HEK293 (cell line): ENCODE data around the gene FAXC.

Experiments used
- CTCF ChIA-PET: fragments of 350-600 bp; formaldehyde crosslinking; extraction: SDS; loops from one replicate; lab custom pipeline; 2021; ENCODE audit warnings: antibody characterized with exemption; lab: Yijun Ruan, JAX
- POLR2A ChIA-PET: fragments of 300-600 bp; formaldehyde crosslinking; extraction: SDS; loops from one replicate; lab custom pipeline; 2020; ENCODE audit warnings: antibody characterized with exemption, inconsistent platforms; lab: Yijun Ruan, JAX
- H3K27ac ChIP-seq: fragments of 200-500 bp; sonication (Bioruptor generic); 2 replicates; pipeline ENCODE4 v1.5.1; 2014; ENCODE audit warnings: low read depth, low read length, control low read depth, inconsistent platforms; ENCODE audit errors: extremely low read depth
- H3K36me3 ChIP-seq, 2 experiments: fragments of 200-500 bp in 1 of 2; sonication (Bioruptor generic) in 1 of 2; 1 replicate in 1 of 2; 2 replicates in 1 of 2; pipeline ENCODE4 v1.5.1; 2014 to 2017; ENCODE audit warnings: inconsistent platforms in 2 of 2, low read length in 2 of 2; ENCODE audit not compliant: control insufficient read depth in 2 of 2, insufficient read depth in 1 of 2
- H3K4me1 ChIP-seq: fragments of 200-500 bp; sonication (Bioruptor generic); 2 replicates; pipeline ENCODE4 v1.5.1; 2014; ENCODE audit warnings: mild to moderate bottlenecking, low read length, inconsistent platforms; ENCODE audit not compliant: control insufficient read depth, insufficient read depth
- H3K4me3 ChIP-seq: 2 replicates; pipeline ENCODE4 v1.5.1; 2011; ENCODE audit warnings: low read depth, mild to moderate bottlenecking, control low read depth, low read length, moderate library complexity
- H3K9me3 ChIP-seq: fragments of 200-500 bp; sonication (Bioruptor generic); 2 replicates; pipeline ENCODE4 v1.5.1; 2014; ENCODE audit warnings: low read depth, low read length, inconsistent platforms; ENCODE audit not compliant: control insufficient read depth, insufficient read depth
- GLI2 ChIP-seq: fragments of 450-650 bp; formaldehyde crosslinking; IDR thresholded peaks from 2 replicates; pipeline ENCODE4; 2017; ENCODE audit warnings: missing biosample characterization, missing genetic modification characterization, low read depth, borderline replicate concordance
- KLF10 ChIP-seq: fragments of 450-650 bp; IDR thresholded peaks from 2 replicates; pipeline ENCODE4 v1.5.1; 2018; ENCODE audit warnings: missing biosample characterization, mild to moderate bottlenecking, missing genetic modification characterization
- KLF16 ChIP-seq: fragments of 450-650 bp; formaldehyde crosslinking; IDR thresholded peaks from 2 replicates; pipeline ENCODE4 v1.5.1; 2017; ENCODE audit warnings: missing biosample characterization, missing genetic modification characterization
- KLF9 ChIP-seq: fragments of 450-650 bp; formaldehyde crosslinking; IDR thresholded peaks from 2 replicates; pipeline ENCODE4 v1.5.1; 2016; ENCODE audit warnings: missing biosample characterization, missing genetic modification characterization, low read depth
- PRDM2 ChIP-seq: fragments of 450-650 bp; formaldehyde crosslinking; IDR thresholded peaks from 2 replicates; pipeline ENCODE4 v1.5.1; 2016; ENCODE audit warnings: missing biosample characterization, missing genetic modification characterization, borderline replicate concordance
- SP3 ChIP-seq: fragments of 450-650 bp; formaldehyde crosslinking; IDR thresholded peaks from 2 replicates; pipeline ENCODE4 v1.5.1; 2016; ENCODE audit warnings: missing biosample characterization, missing genetic modification characterization
- TRIM28 ChIP-seq: IDR thresholded peaks from 2 replicates; pipeline ENCODE4 v1.6.1; 2011; ENCODE audit warnings: low read length, control low read depth, borderline replicate concordance
- ZBTB44 ChIP-seq: fragments of 450-650 bp; IDR thresholded peaks from 2 replicates; pipeline ENCODE4 v1.5.1; 2018; ENCODE audit warnings: missing biosample characterization, mild to moderate bottlenecking, missing genetic modification characterization
- ZFP41 ChIP-seq: fragments of 450-650 bp; formaldehyde crosslinking; IDR thresholded peaks from 2 replicates; pipeline ENCODE4 v1.5.1; 2016; ENCODE audit warnings: missing biosample characterization, missing genetic modification characterization, borderline replicate concordance
- ZNF114 ChIP-seq: fragments of 450-650 bp; formaldehyde crosslinking; IDR thresholded peaks from 2 replicates; pipeline ENCODE4 v1.5.0; 2017; ENCODE audit warnings: missing biosample characterization, missing genetic modification characterization
- ZNF155 ChIP-seq: fragments of 450-650 bp; formaldehyde crosslinking; IDR thresholded peaks from 2 replicates; pipeline ENCODE4 v1.5.1; 2016; ENCODE audit warnings: missing biosample characterization, missing genetic modification characterization
- ZNF18 ChIP-seq: fragments of 450-650 bp; formaldehyde crosslinking; IDR thresholded peaks from 2 replicates; pipeline ENCODE4 v1.5.1; 2016; ENCODE audit warnings: missing biosample characterization, missing genetic modification characterization
- ZNF211 ChIP-seq: fragments of 450-650 bp; formaldehyde crosslinking; IDR thresholded peaks from 2 replicates; pipeline ENCODE4 v1.5.1; 2016; ENCODE audit warnings: low read depth, missing biosample characterization, missing genetic modification characterization
- ZNF266 ChIP-seq: fragments of 450-650 bp; formaldehyde crosslinking; IDR thresholded peaks from 2 replicates; pipeline ENCODE4 v1.5.1; 2016; ENCODE audit warnings: missing biosample characterization, missing genetic modification characterization, low read depth
- ZNF302 ChIP-seq: fragments of 450-650 bp; formaldehyde crosslinking; IDR thresholded peaks from 2 replicates; pipeline ENCODE4 v1.5.1; 2016; ENCODE audit warnings: missing biosample characterization, missing genetic modification characterization, low read depth
- ZNF510 ChIP-seq: fragments of 450-650 bp; formaldehyde crosslinking; IDR thresholded peaks from 2 replicates; pipeline ENCODE4 v1.5.1; 2018; ENCODE audit warnings: mild to moderate bottlenecking, missing genetic modification characterization, missing biosample characterization; ENCODE audit not compliant: insufficient replicate concordance
- ZNF561 ChIP-seq: fragments of 450-650 bp; IDR thresholded peaks from 2 replicates; pipeline ENCODE4 v1.5.1; 2018; ENCODE audit warnings: missing biosample characterization, missing genetic modification characterization, borderline replicate concordance
- ZNF658 ChIP-seq: fragments of 450-650 bp; formaldehyde crosslinking; IDR thresholded peaks from 2 replicates; pipeline ENCODE4; 2016; ENCODE audit warnings: missing biosample characterization, missing genetic modification characterization
- ZNF660 ChIP-seq: fragments of 450-650 bp; IDR thresholded peaks from 2 replicates; pipeline ENCODE4 v1.5.1; 2018; ENCODE audit warnings: missing biosample characterization, mild to moderate bottlenecking, missing genetic modification characterization
- ZNF843 ChIP-seq: fragments of 450-650 bp; formaldehyde crosslinking; IDR thresholded peaks from 2 replicates; pipeline ENCODE4 v1.5.1; 2016; ENCODE audit warnings: missing biosample characterization, missing genetic modification characterization

Gene FAXC

GRCh38 chr6:99253271-99253670 is 96.2 kb downstream of the FAXC start:
- Histone ChIP-seq H3K4me3 (no peak overlapping the region), H3K27ac (no peak overlapping the region), H3K9me3 (no peaks in the 10 kb centered on the region), H3K36me3 (no peaks in the 10 kb centered on the region), H3K4me1 (no peaks in the 10 kb centered on the region)
- CTCF ChIA-PET = interaction anchor here (0.6 kb wide), 1 partner anchor 518 kb away, joined by 3 read pairs; no protein-coding TSS in a partner anchor
- POLR2A ChIA-PET = no interaction called here
- TF ChIP-seq ZNF660 (tag by site-specific recombination) (no peak), KLF10 (no peak), ZNF561 (tag by site-specific recombination) (no peak), KLF16 (tag by site-specific recombination) (no peak), SP3 (no peak), GLI2 (tag by site-specific recombination) (no peak), ZNF658 (tag by site-specific recombination) (no peak), ZFP41 (tag by site-specific recombination) (no peak), ZNF302 (tag by site-specific recombination) (no peak), ZNF843 (tag by site-specific recombination) (no peak), PRDM2 (tag by site-specific recombination) (no peak), KLF9 (tag by site-specific recombination) (no peak), ZBTB44 (tag by site-specific recombination) (no peak), ZNF18 (tag by site-specific recombination) (no peak), ZNF510 (tag by site-specific recombination) (no peak), ZNF266 (tag by site-specific recombination) (no peak), ZNF114 (tag by site-specific recombination) (no peak), ZNF211 (tag by site-specific recombination) (no peak), ZNF155 (no peak), TRIM28 (no peak)
